Measurements from ENCODE around the gene ANKRD27. TPM values are rescaled to one million over a fixed set of nuclear protein-coding genes. Genes with fewer than 3 reads are reported as not detected.
"Not testable (repeated sequence)": the region's sequence is repeated elsewhere in the genome, so short reads cannot be mapped to it uniquely, and the experiment has no call there.

ANKRD27 gene
- total RNA-seq, 3 donors from 2014 or later = 26.9 to 33.8 (median 30.4) TPM

DNA sequence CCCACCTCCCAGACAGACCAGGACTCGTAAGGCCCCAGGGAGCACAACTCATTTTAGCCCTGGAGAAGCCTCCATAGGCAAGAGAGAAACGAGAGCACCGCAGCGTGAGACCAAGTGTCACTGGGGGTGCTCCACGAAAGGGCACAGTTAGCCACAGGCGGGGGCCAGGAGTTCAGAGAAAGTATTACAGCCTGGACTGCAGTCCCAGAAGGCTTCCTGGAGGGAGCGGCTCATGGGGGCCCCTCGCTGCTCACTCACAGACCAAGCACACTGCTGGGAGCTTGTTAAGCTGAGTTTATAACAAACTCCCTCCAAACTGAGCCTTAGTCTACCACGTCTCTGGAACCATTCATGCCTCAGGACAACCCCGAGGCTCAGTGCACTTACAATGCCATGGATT is 16.5 kb downstream of the ANKRD27 start:
- H3K36me3 ChIP-seq = no peaks in the 10 kb centered on the region
- peaks cover 0 to 2% of the 10 kb centered on the region in 2 donors for H3K4me1 ChIP-seq
- H3K27ac ChIP-seq = no peak overlapping the region
- no peaks in the 10 kb centered on the region for H3K9me3 ChIP-seq
- no peaks in the 10 kb centered on the region for H3K27me3 ChIP-seq
- no peak for DNase-seq (ENCODE audit: low spot score in 2 of 2)
- intact Hi-C loops (cut with DNase I; ENCODE audit: low total_unique reads) = no loop called here
- no peak for TF ChIP-seq POLR2A (IDR thresholded peaks at IDR 0.05)
- TF ChIP-seq POLR2AphosphoS5 (IDR thresholded peaks at IDR 0.05) = no peak
- TF ChIP-seq, protein P1, sequence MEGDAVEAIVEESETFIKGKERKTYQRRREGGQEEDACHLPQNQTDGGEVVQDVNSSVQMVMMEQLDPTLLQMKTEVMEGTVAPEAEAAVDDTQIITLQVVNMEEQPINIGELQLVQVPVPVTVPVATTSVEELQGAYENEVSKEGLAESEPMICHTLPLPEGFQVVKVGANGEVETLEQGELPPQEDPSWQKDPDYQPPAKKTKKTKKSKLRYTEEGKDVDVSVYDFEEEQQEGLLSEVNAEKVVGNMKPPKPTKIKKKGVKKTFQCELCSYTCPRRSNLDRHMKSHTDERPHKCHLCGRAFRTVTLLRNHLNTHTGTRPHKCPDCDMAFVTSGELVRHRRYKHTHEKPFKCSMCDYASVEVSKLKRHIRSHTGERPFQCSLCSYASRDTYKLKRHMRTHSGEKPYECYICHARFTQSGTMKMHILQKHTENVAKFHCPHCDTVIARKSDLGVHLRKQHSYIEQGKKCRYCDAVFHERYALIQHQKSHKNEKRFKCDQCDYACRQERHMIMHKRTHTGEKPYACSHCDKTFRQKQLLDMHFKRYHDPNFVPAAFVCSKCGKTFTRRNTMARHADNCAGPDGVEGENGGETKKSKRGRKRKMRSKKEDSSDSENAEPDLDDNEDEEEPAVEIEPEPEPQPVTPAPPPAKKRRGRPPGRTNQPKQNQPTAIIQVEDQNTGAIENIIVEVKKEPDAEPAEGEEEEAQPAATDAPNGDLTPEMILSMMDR (IDR thresholded peaks at IDR 0.05) = no peak
- no peak overlapping the region for H3K4me3 ChIP-seq

- no peak for DNase-seq (ENCODE audit: low spot score in 2 of 2)
- Histone ChIP-seq H3K36me3 (no peaks in the 10 kb centered on the region), H3K9me3 (no peaks in the 10 kb centered on the region), H3K27me3 (no peaks in the 10 kb centered on the region), H3K27ac (no peak overlapping the region), H3K4me1 (peaks cover 0 to 6% of the 10 kb centered on the region in 2 donors), H3K4me3 (no peak overlapping the region)
- no peak for TF ChIP-seq POLR2AphosphoS5 (IDR thresholded peaks at IDR 0.05)
- intact Hi-C loops (cut with DNase I; ENCODE audit: low total_unique reads) = no loop called here
Observed at GRCh38 chr19:32658075-32658474, 16.9 kb downstream of the ANKRD27 start.

DNA sequence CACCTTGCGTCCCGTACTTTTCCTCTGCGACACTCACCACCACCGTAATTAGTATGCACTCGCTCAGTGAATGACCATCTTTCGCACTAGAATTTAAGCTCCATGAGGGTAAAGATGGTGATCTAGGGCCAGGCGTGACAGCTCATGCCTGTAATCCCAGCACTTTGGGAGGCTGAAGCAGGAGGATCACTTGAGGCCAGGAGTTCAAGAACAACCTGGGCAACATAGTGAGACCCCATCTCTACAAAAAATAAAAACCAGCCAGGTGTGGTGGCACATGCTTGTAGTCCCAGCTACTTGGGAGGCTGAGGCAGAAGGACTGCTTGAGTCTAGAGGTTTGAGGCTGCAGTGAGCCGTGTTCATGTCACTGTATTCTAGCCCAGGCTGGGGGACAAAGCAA is 18.6 kb downstream of the ANKRD27 start:
- H3K4me3 ChIP-seq; H3K9me3 ChIP-seq; DNase-seq (ENCODE audit: low spot score in 2 of 2); intact Hi-C loops (cut with DNase I; ENCODE audit: low total_unique reads); H3K4me1 ChIP-seq; H3K27me3 ChIP-seq; H3K36me3 ChIP-seq; H3K27ac ChIP-seq: not testable (repeated sequence)

DNA sequence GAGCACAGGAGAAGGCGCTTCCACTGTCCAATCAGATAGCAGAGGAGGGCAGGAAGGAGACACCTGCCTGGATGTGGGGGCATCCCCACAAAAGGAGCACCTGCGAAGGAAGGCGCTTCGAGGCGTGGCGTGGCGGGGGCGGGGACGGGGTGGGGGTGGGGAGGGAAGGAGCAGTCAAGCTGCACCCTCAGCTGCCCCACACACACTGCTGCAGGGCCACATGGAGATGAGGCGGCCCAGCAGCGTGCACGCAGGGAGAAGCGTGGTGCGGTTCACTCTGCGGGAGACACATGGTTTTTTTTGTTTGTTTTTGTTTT is 21.4 kb downstream of the ANKRD27 start:
- peak overlapping the region in 1 of 2 donors; percentile 52 for H3K27ac ChIP-seq
- H3K27me3 ChIP-seq = no peaks in the 10 kb centered on the region
- TF ChIP-seq POLR2AphosphoS5 (IDR thresholded peaks at IDR 0.05) = no peak
- TF ChIP-seq POLR2A (IDR thresholded peaks at IDR 0.05) = no peak
- TF ChIP-seq, protein P1 (IDR thresholded peaks at IDR 0.05) = no peak
- DNase-seq (ENCODE audit: low spot score in 2 of 2) = no peak
- H3K36me3 ChIP-seq = no peaks in the 10 kb centered on the region
- H3K9me3 ChIP-seq = no peaks in the 10 kb centered on the region
- H3K4me1 ChIP-seq = peaks cover 0 to 10% of the 10 kb centered on the region in 2 donors
- H3K4me3 ChIP-seq = no peak overlapping the region
- intact Hi-C loops (cut with DNase I; ENCODE audit: low total_unique reads) = no loop called here

DNA sequence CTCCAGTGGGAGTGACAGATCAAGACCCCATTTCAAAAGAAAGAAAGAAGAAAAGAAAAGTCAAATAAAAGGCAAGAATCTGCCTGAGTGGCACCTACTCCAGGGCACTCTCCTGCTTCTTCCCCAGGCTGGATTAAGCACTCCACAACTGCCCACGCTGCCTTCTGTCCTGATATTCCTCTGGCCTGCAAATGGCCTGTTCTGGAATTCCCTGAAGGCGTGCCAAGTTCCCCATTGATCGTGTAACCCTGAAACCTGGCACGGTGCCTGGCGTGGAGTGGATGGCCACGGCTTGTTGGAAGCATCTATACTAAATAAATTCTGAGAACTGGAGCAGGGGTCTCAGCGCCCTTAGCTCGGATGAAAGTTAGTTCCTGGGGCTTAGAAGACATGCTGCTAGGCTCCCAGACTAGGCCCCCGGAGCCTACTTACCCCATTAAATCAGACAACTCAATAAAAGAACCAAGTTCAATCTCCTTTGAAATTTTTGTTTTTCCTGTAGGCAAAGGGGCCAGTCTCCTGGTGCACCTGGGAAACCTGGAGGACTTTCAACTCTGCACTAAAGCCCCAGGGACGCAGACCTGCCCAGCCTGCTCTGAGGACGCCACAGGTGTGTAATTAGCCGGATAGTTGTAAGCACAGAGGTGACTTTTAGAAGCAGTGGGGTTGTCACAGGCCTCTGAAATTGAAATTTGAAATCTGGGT is 21.9 kb downstream of the ANKRD27 start:
- intact Hi-C loops (cut with DNase I; ENCODE audit: low total_unique reads) = no loop called here
- H3K9me3 ChIP-seq = no peaks in the 10 kb centered on the region
- TF ChIP-seq POLR2A (IDR thresholded peaks at IDR 0.05) = no peak
- no peak for TF ChIP-seq POLR2AphosphoS5 (IDR thresholded peaks at IDR 0.05)
- TF ChIP-seq, protein P1 (IDR thresholded peaks at IDR 0.05) = no peak
- H3K4me1 ChIP-seq = peaks cover 0 to 10% of the 10 kb centered on the region in 2 donors
- H3K27me3 ChIP-seq = no peaks in the 10 kb centered on the region
- DNase-seq (ENCODE audit: low spot score in 2 of 2) = peak; percentile 59 to 70
- H3K27ac ChIP-seq = peak overlapping the region; percentile 8 to 52
- H3K4me3 ChIP-seq = no peak overlapping the region
- no peaks in the 10 kb centered on the region for H3K36me3 ChIP-seq

DNA sequence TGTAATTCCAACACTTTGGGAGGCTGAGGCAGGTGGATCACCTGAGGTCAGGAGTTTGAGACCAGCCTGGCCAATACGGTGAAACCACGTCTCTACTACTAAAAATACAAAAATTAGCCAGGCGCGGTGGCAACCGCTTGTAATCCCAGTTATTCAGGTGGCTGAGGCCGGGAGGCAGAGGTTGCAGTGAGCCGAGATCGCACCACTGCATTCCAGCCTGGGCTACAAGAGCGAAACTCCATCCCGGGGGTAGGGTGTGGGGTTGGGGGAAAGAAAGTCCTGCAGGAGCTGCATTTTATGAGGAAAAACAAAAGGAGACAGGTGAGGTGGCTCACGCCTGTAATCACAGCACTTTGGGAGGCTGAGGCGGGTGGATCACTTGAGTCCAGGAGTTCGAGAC is 22.6 kb downstream of the ANKRD27 start:
- peak overlapping the region in 1 of 2 donors; percentile 52 for H3K27ac ChIP-seq
- intact Hi-C loops (cut with DNase I; ENCODE audit: low total_unique reads); H3K9me3 ChIP-seq; H3K27me3 ChIP-seq; H3K4me3 ChIP-seq; H3K4me1 ChIP-seq; H3K36me3 ChIP-seq; DNase-seq (ENCODE audit: low spot score in 2 of 2): not testable (repeated sequence)

DNA sequence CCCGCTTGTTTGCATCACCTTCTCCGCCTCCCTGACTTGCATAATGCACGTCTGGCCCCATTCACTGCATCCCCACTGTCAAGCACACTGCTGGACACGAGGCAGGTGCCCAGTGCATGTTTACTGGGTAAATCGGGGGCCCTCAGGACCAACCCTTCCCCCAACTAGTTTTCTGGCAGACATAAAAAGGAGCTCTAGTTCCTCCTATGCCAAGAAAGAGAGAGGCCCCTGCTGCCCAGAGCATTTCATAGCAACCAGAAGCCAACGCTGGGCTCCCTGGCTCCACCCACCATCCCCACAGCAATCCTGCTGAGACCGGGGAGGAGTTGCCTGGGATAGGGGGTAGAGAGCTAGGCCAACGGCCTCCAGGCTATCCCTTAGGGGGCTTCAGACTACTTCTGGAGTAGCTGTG is 23.2 kb downstream of the ANKRD27 start:
- DNase-seq (ENCODE audit: low spot score in 2 of 2) = no peak
- peaks cover 0 to 10% of the 10 kb centered on the region in 2 donors for H3K4me1 ChIP-seq
- intact Hi-C loops (cut with DNase I; ENCODE audit: low total_unique reads) = no loop called here
- TF ChIP-seq POLR2AphosphoS5 (IDR thresholded peaks at IDR 0.05) = no peak
- no peak for TF ChIP-seq POLR2A (IDR thresholded peaks at IDR 0.05)
- TF ChIP-seq, protein P1 (IDR thresholded peaks at IDR 0.05) = no peak
- no peak overlapping the region for H3K27ac ChIP-seq
- no peak overlapping the region for H3K4me3 ChIP-seq
- no peaks in the 10 kb centered on the region for H3K9me3 ChIP-seq
- no peaks in the 10 kb centered on the region for H3K36me3 ChIP-seq
- H3K27me3 ChIP-seq = no peaks in the 10 kb centered on the region
